ENCODE data around the gene NELL1.

Gene NELL1

DNA sequence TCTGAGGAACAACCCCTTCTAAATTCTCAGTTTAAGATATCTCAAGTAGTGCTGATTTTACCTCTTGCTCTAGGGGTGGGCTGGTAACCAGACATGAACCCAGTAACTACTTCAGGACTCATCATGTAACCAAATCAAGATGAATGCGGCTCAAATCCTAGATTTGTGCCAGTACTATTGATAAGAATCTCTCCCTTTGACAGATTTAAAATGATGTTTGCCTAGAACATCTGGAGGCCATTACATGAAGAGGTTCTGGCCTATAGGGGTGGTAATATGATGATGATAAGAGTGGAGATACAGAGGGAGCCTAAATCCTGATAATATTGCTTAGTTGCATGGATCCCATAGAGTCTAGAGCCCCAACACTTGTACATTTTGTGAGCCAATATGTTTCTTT lies 850.9 kb downstream of the NELL1 start:
- no peak overlapping the region for H3K4me3 ChIP-seq (replicated peaks; ENCODE audit: low read depth, low read length)
- DNase-seq (ENCODE audit: extremely low read depth, insufficient read length), result no peak
- H3K36me3 ChIP-seq (ENCODE audit: control insufficient read depth, insufficient read depth, low read length), result no peaks in the 10 kb centered on the region
- H3K27me3 ChIP-seq (replicated peaks; ENCODE audit: control insufficient read depth, insufficient read depth, low read length), result no peaks in the 10 kb centered on the region
- TF ChIP-seq, protein P1, sequence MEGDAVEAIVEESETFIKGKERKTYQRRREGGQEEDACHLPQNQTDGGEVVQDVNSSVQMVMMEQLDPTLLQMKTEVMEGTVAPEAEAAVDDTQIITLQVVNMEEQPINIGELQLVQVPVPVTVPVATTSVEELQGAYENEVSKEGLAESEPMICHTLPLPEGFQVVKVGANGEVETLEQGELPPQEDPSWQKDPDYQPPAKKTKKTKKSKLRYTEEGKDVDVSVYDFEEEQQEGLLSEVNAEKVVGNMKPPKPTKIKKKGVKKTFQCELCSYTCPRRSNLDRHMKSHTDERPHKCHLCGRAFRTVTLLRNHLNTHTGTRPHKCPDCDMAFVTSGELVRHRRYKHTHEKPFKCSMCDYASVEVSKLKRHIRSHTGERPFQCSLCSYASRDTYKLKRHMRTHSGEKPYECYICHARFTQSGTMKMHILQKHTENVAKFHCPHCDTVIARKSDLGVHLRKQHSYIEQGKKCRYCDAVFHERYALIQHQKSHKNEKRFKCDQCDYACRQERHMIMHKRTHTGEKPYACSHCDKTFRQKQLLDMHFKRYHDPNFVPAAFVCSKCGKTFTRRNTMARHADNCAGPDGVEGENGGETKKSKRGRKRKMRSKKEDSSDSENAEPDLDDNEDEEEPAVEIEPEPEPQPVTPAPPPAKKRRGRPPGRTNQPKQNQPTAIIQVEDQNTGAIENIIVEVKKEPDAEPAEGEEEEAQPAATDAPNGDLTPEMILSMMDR (IDR thresholded peaks at IDR 0.05; ENCODE audit: insufficient read depth, low read length, poor library complexity, severe bottlenecking), result no peak

DNA sequence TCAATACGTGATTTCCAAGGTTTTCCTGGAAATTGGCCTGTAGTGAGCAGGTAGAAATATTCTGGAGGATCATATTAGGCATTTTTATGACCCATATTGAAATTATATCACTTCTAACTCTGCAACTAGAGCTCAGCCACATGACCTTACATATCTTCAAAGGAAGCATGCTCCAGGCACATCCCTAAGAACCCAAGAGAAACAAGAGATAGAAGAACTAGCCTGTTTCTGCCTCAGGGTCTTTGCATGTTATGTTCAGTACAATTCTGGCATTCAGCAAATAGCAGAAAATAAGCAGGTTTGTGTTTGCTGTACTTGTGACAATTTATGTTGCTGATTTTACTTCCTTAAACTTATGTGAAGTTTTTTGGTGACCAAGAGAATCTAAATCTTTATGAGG lies 859.8 kb downstream of the NELL1 start:
- DNase-seq (ENCODE audit: extremely low read depth, insufficient read length), result no peak
- Histone ChIP-seq H3K27me3 (replicated peaks; ENCODE audit: control insufficient read depth, insufficient read depth, low read length) (no peaks in the 10 kb centered on the region), H3K36me3 (ENCODE audit: control insufficient read depth, insufficient read depth, low read length) (no peaks in the 10 kb centered on the region), H3K4me3 (replicated peaks; ENCODE audit: low read depth, low read length) (no peak overlapping the region)
- TF ChIP-seq, protein P1 (IDR thresholded peaks at IDR 0.05; ENCODE audit: insufficient read depth, low read length, poor library complexity, severe bottlenecking), result no peak

DNA sequence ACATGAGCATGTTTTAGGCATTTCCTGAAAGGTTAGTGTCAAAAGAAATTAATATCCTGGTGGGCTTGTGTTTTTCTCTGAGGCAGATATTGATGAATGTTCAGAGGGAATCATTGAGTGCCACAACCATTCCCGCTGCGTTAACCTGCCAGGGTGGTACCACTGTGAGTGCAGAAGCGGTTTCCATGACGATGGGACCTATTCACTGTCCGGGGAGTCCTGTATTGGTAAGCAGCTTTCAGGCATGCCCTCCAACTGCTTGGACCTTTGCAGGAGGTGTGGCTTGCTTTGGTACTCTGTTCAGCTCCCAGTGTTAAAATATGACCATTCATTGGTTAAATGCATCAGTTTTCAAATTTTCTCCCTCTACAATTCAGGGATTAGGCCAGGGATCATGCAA lies 864.9 kb downstream of the NELL1 start:
- no peaks in the 10 kb centered on the region for H3K27me3 ChIP-seq (replicated peaks; ENCODE audit: control insufficient read depth, insufficient read depth, low read length)
- TF ChIP-seq, protein P1 (IDR thresholded peaks at IDR 0.05; ENCODE audit: insufficient read depth, low read length, poor library complexity, severe bottlenecking), result no peak
- no peaks in the 10 kb centered on the region for H3K36me3 ChIP-seq (ENCODE audit: control insufficient read depth, insufficient read depth, low read length)
- H3K4me3 ChIP-seq (replicated peaks; ENCODE audit: low read depth, low read length), result no peak overlapping the region
- DNase-seq (ENCODE audit: extremely low read depth, insufficient read length), result no peak

DNA sequence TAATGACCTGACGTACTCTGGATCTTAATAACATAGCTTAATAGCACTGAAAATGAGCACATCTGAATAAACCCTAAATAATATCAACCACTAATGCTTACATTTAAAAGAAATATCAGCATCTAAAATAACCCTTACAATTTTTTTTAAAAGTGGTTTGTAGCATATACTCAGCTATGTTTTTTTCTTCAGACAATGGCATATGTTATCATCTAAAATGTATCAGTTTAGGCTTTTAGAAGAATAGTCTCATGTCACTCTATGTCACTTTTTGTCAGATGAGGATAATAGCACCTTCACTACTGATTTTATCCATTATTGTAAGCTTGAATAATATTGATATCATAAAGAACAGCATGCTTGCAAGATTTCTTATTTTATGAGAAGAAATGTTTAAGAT lies 868.6 kb downstream of the NELL1 start:
- DNase-seq (ENCODE audit: extremely low read depth, insufficient read length), result no peak
- Histone ChIP-seq H3K27me3 (replicated peaks; ENCODE audit: control insufficient read depth, insufficient read depth, low read length) (no peaks in the 10 kb centered on the region), H3K4me3 (replicated peaks; ENCODE audit: low read depth, low read length) (no peak overlapping the region), H3K36me3 (ENCODE audit: control insufficient read depth, insufficient read depth, low read length) (no peaks in the 10 kb centered on the region)
- TF ChIP-seq, protein P1 (IDR thresholded peaks at IDR 0.05; ENCODE audit: insufficient read depth, low read length, poor library complexity, severe bottlenecking), result no peak

DNA sequence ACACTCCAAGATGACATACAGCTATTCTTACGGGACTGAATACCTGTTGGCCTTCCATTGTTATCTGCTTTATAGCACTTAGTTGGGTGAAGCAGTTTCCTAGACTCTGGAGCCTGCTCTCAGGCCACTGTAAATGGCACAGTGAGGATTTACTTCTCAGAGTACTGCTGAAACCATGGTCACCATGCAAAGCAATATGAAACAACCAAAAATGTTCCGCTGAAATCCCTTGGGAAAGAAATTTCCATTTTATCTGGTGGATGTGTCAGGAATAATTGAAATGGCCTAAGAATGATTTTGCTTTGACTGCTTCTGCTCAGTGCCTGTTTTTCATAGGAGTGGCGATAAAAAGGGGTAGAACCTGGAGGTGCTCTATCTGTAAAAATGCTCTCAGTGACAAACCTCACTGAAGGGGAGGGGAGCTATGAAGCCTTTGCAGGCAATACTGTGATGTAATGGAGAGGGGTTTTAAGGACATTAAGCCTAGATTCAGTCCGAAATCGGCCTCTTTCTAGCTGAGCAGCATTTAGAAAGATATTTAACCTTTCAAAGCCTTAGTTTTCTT lies 871.9 kb downstream of the NELL1 start:
- TF ChIP-seq, protein P1 (IDR thresholded peaks at IDR 0.05; ENCODE audit: insufficient read depth, low read length, poor library complexity, severe bottlenecking), result no peak
- DNase-seq (ENCODE audit: extremely low read depth, insufficient read length), result no peak
- Histone ChIP-seq H3K36me3 (ENCODE audit: control insufficient read depth, insufficient read depth, low read length) (no peaks in the 10 kb centered on the region), H3K4me3 (replicated peaks; ENCODE audit: low read depth, low read length) (no peak overlapping the region), H3K27me3 (replicated peaks; ENCODE audit: control insufficient read depth, insufficient read depth, low read length) (no peaks in the 10 kb centered on the region)

DNA sequence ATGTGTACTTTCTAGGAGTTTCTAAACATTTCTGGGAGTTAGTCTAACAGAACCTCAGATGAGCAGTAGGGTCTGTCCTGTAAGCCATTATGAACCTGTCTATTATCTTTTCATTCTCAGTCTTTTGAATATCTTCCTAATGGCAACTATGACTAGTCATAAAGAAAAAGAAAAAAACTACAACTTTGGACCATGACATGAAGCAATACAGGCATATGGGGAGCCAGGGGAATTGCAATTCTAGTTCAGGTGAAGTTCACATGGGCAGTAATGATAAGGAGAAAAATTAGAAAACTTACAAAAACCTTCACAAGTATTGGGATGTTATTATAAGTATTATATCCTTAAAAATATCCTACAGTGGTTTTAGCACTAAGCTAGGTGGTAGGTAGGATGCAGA lies 874.5 kb downstream of the NELL1 start:
- no peaks in the 10 kb centered on the region for H3K36me3 ChIP-seq (ENCODE audit: control insufficient read depth, insufficient read depth, low read length)
- TF ChIP-seq, protein P1 (IDR thresholded peaks at IDR 0.05; ENCODE audit: insufficient read depth, low read length, poor library complexity, severe bottlenecking), result no peak
- no peak for DNase-seq (ENCODE audit: extremely low read depth, insufficient read length)
- H3K4me3 ChIP-seq (replicated peaks; ENCODE audit: low read depth, low read length), result no peak overlapping the region
- H3K27me3 ChIP-seq (replicated peaks; ENCODE audit: control insufficient read depth, insufficient read depth, low read length), result no peaks in the 10 kb centered on the region

Measured in GM06990 (cell line).